ENCODE measurements around the gene MAML2. TPM values are rescaled to one million over a fixed set of nuclear protein-coding genes. Genes with fewer than 3 reads are reported as not detected.

The MAML2 gene
- total and polyA plus RNA-seq, 2 of the 13 experiments (the other 11 are each of a cell fraction or from before 2014, with no cell fraction given): 2.3 to 25.9 TPM

GRCh38 chr11:96282625-96283220 lies 60.3 kb downstream of the MAML2 start:
- intact Hi-C loops (cut with micrococcal nuclease; ENCODE audit: unreplicated experiment): no loop called here
- 98% methylated on average over 2 of the region's 2 CpGs for WGBS (ENCODE audit: low lambda C conversion rate)
- no peaks in the 10 kb centered on the region for H3K9me3 ChIP-seq (ENCODE audit: low read length)
- no peak overlapping the region for H3K4me3 ChIP-seq (replicated peaks in 1 of 3; ENCODE audit: insufficient read depth in 1 of 3, low read depth in 2 of 3, low read length in 3 of 3)
- no peak for DNase-seq (ENCODE audit: low spot score)
- in situ Hi-C loops (cut with HindIII; ENCODE audit: extremely low pct_ligation_motif_present, low pct_unique_long_range_greater_than_20kb): no loop called here
- H3K9ac ChIP-seq (ENCODE audit: insufficient read depth, low read depth, low read length): no peak overlapping the region
- peaks cover 23% of the 10 kb centered on the region for H3K79me2 ChIP-seq (ENCODE audit: insufficient read depth, low read length)
- FAIRE-seq: no peak
- H4K20me1 ChIP-seq (ENCODE audit: insufficient read depth, low read length): peaks cover 15% of the 10 kb centered on the region
- CTCF ChIA-PET (ENCODE audit: low intra/inter-chr PET ratio, low total read pairs): no interaction called here
- no TSS peak for BruUV-seq (replicated peaks)
- H3K36me3 ChIP-seq (replicated peaks in 1 of 2; ENCODE audit: control insufficient read depth in 1 of 2, insufficient read depth in 2 of 2, low read length in 2 of 2): peaks cover 4 to 8% of the 10 kb centered on the region in 2 experiments; a peak in 2 of 5 replicates
- no peak overlapping the region for H3K27ac ChIP-seq (ENCODE audit: extremely low read length, insufficient read depth, low read length)
- no peak for ATAC-seq
- POLR2A ChIA-PET: no interaction called here
- 0 out of 2 replicates have a peak, but pooled peaks cover 13% of the 10 kb centered on the region for H3K4me1 ChIP-seq (ENCODE audit: insufficient read depth, low read length)
- H2AFZ ChIP-seq (ENCODE audit: low read length): no peak overlapping the region
- TF ChIP-seq SPEN (CRISPR knock-in tag; IDR thresholded peaks at IDR 0.05; ENCODE audit: low read depth) (no peak), RORA (CRISPR knock-in tag; IDR thresholded peaks at IDR 0.05) (no peak), ZMYM3 (CRISPR knock-in tag; IDR thresholded peaks at IDR 0.05) (no peak), ZNF589 (CRISPR knock-in tag; conservative IDR thresholded peaks at IDR 0.05) (no peak), PLRG1 (conservative IDR thresholded peaks at IDR 0.05) (no peak), KLF13 (CRISPR knock-in tag; IDR thresholded peaks at IDR 0.05) (no peak)
- no peak overlapping the region for H3K4me2 ChIP-seq (ENCODE audit: low read depth, low read length)
- H3K27me3 ChIP-seq (ENCODE audit: control insufficient read depth in 1 of 2, insufficient read depth in 2 of 2, low read length in 2 of 2): no peaks in the 10 kb centered on the region

- no peaks in the 10 kb centered on the region for H3K27me3 ChIP-seq (ENCODE audit: control insufficient read depth in 1 of 2, insufficient read depth in 2 of 2, low read length in 2 of 2)
- no peak overlapping the region for H3K4me2 ChIP-seq (ENCODE audit: low read depth, low read length)
- ChIA-PET CTCF (ENCODE audit: low intra/inter-chr PET ratio, low total read pairs) (no interaction called here), POLR2A (no interaction called here)
- DNase-seq (ENCODE audit: low spot score): no peak
- H3K27ac ChIP-seq (ENCODE audit: extremely low read length, insufficient read depth, low read length): no peak overlapping the region
- H3K4me3 ChIP-seq (replicated peaks in 1 of 3; ENCODE audit: insufficient read depth in 1 of 3, low read depth in 2 of 3, low read length in 3 of 3): no peak overlapping the region
- H3K9me3 ChIP-seq (ENCODE audit: low read length): no peaks in the 10 kb centered on the region
- 92% methylated on average over 1 of the region's 1 CpG for WGBS (ENCODE audit: low lambda C conversion rate)
- H2AFZ ChIP-seq (ENCODE audit: low read length): no peak overlapping the region
- peaks cover 8% of the 10 kb centered on the region; the same call in 1 of the 2 replicates for H4K20me1 ChIP-seq (ENCODE audit: insufficient read depth, low read length)
- ATAC-seq: no peak
- no TSS peak for BruUV-seq (replicated peaks)
- peaks cover 4 to 8% of the 10 kb centered on the region in 2 experiments; a peak in 2 of 5 replicates for H3K36me3 ChIP-seq (replicated peaks in 1 of 2; ENCODE audit: control insufficient read depth in 1 of 2, insufficient read depth in 2 of 2, low read length in 2 of 2)
- FAIRE-seq: no peak
- in situ Hi-C loops (cut with HindIII; ENCODE audit: extremely low pct_ligation_motif_present, low pct_unique_long_range_greater_than_20kb) (no loop called here), intact Hi-C loops (cut with micrococcal nuclease; ENCODE audit: unreplicated experiment) (no loop called here)
- peaks cover 19% of the 10 kb centered on the region for H3K79me2 ChIP-seq (ENCODE audit: insufficient read depth, low read length)
- 0 out of 2 replicates have a peak, but pooled peaks cover 13% of the 10 kb centered on the region for H3K4me1 ChIP-seq (ENCODE audit: insufficient read depth, low read length)
- no peak overlapping the region for H3K9ac ChIP-seq (ENCODE audit: insufficient read depth, low read depth, low read length)
- TF ChIP-seq FOSL2 (CRISPR knock-in tag; IDR thresholded peaks at IDR 0.05) (no peak), ZBTB2 (CRISPR knock-in tag; IDR thresholded peaks at IDR 0.05; ENCODE audit: low read depth) (no peak), THAP11 (CRISPR knock-in tag; IDR thresholded peaks at IDR 0.05) (no peak), RXRB (CRISPR knock-in tag; IDR thresholded peaks at IDR 0.05; ENCODE audit: borderline replicate concordance) (no peak), ZNF891 (CRISPR knock-in tag; IDR thresholded peaks at IDR 0.05) (no peak), SAFB2 (CRISPR knock-in tag; IDR thresholded peaks at IDR 0.05; ENCODE audit: borderline replicate concordance, low read depth) (no peak), GLI4 (CRISPR knock-in tag; IDR thresholded peaks at IDR 0.05; ENCODE audit: borderline replicate concordance) (no peak), ZNF225 (CRISPR knock-in tag; IDR thresholded peaks at IDR 0.05) (no peak)
- TF ChIP-seq, protein P1, sequence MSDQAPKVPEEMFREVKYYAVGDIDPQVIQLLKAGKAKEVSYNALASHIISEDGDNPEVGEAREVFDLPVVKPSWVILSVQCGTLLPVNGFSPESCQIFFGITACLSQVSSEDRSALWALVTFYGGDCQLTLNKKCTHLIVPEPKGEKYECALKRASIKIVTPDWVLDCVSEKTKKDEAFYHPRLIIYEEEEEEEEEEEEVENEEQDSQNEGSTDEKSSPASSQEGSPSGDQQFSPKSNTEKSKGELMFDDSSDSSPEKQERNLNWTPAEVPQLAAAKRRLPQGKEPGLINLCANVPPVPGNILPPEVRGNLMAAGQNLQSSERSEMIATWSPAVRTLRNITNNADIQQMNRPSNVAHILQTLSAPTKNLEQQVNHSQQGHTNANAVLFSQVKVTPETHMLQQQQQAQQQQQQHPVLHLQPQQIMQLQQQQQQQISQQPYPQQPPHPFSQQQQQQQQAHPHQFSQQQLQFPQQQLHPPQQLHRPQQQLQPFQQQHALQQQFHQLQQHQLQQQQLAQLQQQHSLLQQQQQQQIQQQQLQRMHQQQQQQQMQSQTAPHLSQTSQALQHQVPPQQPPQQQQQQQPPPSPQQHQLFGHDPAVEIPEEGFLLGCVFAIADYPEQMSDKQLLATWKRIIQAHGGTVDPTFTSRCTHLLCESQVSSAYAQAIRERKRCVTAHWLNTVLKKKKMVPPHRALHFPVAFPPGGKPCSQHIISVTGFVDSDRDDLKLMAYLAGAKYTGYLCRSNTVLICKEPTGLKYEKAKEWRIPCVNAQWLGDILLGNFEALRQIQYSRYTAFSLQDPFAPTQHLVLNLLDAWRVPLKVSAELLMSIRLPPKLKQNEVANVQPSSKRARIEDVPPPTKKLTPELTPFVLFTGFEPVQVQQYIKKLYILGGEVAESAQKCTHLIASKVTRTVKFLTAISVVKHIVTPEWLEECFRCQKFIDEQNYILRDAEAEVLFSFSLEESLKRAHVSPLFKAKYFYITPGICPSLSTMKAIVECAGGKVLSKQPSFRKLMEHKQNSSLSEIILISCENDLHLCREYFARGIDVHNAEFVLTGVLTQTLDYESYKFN (CRISPR knock-in tag; conservative IDR thresholded peaks at IDR 0.05): no peak
Observed at GRCh38 chr11:96280444-96280843, 62.6 kb downstream of the MAML2 start.
